Measurements from ENCODE around the gene MTIF3. TPM values are rescaled to one million over a fixed set of nuclear protein-coding genes. Genes with fewer than 3 reads are reported as not detected.
A peak's percentile ranks its signal among the peaks of the same experiment; 100 is the strongest.

Gene MTIF3, protein sequence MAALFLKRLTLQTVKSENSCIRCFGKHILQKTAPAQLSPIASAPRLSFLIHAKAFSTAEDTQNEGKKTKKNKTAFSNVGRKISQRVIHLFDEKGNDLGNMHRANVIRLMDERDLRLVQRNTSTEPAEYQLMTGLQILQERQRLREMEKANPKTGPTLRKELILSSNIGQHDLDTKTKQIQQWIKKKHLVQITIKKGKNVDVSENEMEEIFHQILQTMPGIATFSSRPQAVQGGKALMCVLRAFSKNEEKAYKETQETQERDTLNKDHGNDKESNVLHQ
- polyA plus RNA-seq, result 10 to 100 TPM; 54.9 to 62.1 TPM

DNA sequence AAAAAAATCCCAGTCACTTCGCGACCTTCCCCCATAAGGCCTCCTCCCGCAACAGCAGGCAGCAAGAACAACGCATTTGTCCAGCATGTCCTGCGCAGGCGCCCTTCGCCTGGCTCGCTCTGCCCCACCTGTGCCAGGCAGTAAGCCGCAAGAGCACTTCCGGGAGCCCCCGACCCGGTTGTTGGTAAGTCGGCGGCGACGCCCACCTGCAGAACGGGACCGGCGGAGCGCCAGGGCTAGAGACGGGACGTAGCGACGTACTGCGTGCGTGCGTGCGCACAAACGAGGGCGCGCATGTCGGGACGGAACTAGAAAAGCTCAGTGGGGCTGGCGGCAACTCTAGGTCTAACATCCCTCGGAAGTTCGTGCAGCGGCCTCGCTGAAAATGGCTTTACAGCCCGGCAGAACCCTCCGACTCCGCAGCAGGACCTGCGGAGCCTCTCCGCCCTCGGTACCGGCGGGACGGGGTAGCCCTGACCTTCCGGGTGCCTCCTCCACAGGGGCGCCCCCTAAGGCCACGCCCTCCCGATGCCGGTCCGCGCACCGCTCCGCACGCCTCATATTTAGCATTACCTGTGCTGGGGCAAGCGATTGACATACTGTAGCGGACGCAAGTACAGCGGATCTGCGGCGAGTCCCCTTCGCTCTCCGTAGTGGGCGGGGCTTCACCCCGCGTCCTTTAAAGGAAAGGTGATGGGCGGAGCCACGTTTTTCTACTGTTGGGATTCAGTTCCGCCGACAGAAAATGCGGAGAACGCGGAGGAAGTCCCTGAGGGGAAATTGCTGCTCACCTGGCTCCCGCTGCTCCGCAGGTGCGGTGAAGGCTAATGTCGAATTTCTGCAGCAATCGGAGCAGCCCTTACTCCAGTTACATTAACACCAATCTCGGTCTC is at the start of gene MTIF3:
MTIF3 (minus strand) TSS at position 629 of the 893 bp plus-strand sequence. CDS start 10,116 bp downstream, outside the sequence.
- Histone ChIP-seq H3K4me3 (ENCODE audit: low read depth in 1 of 2, low read length in 2 of 2) (peak within 1 kb of the TSS; percentile 90 to 92), H3K36me3 (ENCODE audit: control insufficient read depth in 2 of 2, insufficient read depth in 2 of 2, low read length in 1 of 2) (peaks cover 0 to 3% of the 10 kb centered on the region in 2 donors), H3K9me3 (ENCODE audit: control insufficient read depth in 2 of 2, insufficient read depth in 1 of 2, low read depth in 1 of 2, low read length in 1 of 2) (no peaks in the 10 kb centered on the region), H3K4me1 (ENCODE audit: control insufficient read depth in 2 of 2, insufficient read depth in 2 of 2, low read length in 1 of 2) (peaks cover 2 to 4% of the 10 kb centered on the region in 2 donors), H3K27me3 (ENCODE audit: control insufficient read depth in 1 of 2, insufficient read depth in 2 of 2, low read length in 2 of 2) (no peaks in the 10 kb centered on the region), H3K27ac (ENCODE audit: low read depth in 2 of 2, low read length in 1 of 2) (peak within 1 kb of the TSS; percentile 97 to 100)
- 0% methylated on average over 81 of the region's 81 CpGs for WGBS, 2 donors

DNA sequence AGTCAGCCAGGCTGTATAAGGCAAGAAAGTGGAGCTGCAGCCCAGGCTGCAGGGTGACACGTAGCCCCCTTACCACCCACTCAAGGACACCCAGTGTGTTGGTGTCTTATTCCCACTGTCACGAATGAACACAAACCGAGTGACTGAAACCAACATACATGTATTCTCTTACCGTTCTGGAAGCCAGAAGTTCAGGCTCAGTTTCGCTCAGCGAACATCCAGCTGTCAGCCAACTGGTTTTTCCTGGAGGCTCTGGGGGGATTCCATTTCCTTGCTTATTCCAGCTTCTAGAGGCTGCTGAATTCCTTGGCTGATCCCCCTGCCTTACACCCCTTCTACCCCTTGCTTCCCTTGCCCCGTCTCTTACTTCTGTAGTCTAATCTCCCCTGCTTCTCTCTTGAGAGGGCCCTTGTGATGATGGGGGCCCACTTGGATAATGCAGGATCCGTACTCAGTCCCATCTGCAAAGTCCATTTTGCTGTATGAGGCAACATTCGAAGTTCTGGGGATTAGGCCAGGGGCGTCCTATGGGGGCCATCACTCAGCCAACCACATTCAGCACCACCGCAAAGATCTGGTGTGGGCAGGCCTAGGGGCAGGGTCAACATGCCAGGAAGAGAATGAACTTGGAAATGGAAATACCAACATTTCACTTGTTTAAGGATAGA is 47.3 kb upstream of the MTIF3 start:
- Histone ChIP-seq H3K27me3 (ENCODE audit: control insufficient read depth in 1 of 2, insufficient read depth in 2 of 2, low read length in 2 of 2) (no peaks in the 10 kb centered on the region), H3K4me3 (ENCODE audit: low read depth in 1 of 2, low read length in 2 of 2) (no peak overlapping the region), H3K36me3 (ENCODE audit: control insufficient read depth in 2 of 2, insufficient read depth in 2 of 2, low read length in 1 of 2) (no peaks in the 10 kb centered on the region), H3K4me1 (ENCODE audit: control insufficient read depth in 2 of 2, insufficient read depth in 2 of 2, low read length in 1 of 2) (no peaks in the 10 kb centered on the region), H3K27ac (ENCODE audit: low read depth in 2 of 2, low read length in 1 of 2) (no peak overlapping the region), H3K9me3 (ENCODE audit: control insufficient read depth in 2 of 2, insufficient read depth in 1 of 2, low read depth in 1 of 2, low read length in 1 of 2) (peaks cover 0 to 3% of the 10 kb centered on the region in 2 donors)
- 90 to 92% methylated on average over 11 of the region's 11 CpGs for WGBS, 2 donors

DNA sequence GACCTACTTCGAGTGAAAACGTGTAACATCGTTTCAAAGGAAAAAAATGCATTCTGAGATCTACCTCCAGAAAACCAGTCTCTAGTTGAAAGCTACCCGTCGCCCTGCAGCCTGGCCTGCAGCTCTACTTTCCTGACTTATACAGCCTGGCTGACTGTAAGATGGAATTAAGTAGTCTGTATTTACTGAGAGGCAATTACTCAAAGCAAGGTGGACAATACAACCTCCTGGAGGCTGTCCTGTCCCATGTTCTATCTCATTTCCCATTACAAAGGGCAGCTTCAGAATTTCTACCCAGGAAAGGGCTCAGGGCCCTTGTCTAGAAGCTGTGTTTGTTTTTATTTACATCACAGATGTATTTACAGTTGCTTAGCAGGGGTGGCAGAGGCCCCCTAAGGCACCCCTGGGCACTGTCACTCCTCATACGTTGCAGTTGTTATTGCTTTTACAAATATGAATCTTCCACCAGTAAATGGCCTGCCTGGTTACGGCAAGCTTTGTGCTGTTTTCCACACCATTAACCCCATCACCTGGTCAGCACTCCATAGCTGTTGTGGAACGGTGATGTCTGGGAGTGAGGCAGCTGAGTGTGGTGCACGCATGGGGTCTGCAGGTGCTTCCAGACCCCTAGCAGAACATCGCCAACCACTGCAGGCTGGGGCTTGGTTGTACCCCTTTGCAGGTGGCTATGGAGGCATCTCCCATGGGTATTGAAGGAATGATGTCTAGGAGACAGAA is 46.3 kb upstream of the MTIF3 start:
- Histone ChIP-seq H3K4me3 (ENCODE audit: low read depth in 1 of 2, low read length in 2 of 2) (no peak overlapping the region), H3K27ac (ENCODE audit: low read depth in 2 of 2, low read length in 1 of 2) (no peak overlapping the region), H3K4me1 (ENCODE audit: control insufficient read depth in 2 of 2, insufficient read depth in 2 of 2, low read length in 1 of 2) (no peaks in the 10 kb centered on the region), H3K36me3 (ENCODE audit: control insufficient read depth in 2 of 2, insufficient read depth in 2 of 2, low read length in 1 of 2) (no peaks in the 10 kb centered on the region), H3K27me3 (ENCODE audit: control insufficient read depth in 1 of 2, insufficient read depth in 2 of 2, low read length in 2 of 2) (no peaks in the 10 kb centered on the region), H3K9me3 (ENCODE audit: control insufficient read depth in 2 of 2, insufficient read depth in 1 of 2, low read depth in 1 of 2, low read length in 1 of 2) (no peaks in the 10 kb centered on the region)
- WGBS, 2 donors, result 80 to 81% methylated on average over 10 of the region's 10 CpGs

DNA sequence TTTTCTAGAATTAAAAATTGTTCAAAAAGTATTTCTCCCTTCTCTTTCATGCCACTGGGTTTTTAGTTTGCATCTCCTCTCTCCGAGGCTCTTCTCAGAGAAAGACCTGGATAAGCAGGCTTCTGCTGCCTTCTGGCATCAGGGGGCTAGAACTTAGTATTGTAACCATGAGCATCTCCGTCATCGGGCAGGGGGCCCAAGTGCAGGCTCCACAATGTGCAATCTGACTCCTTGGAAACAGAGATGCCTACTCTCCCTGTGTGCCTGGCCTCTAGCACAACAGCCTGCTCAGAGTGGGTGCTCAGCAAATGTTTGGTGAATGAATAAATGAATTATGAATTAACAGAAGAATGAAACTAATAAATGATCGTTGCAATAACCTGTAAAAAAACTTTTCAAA is 45.6 kb upstream of the MTIF3 start:
- Histone ChIP-seq H3K4me1 (ENCODE audit: control insufficient read depth in 2 of 2, insufficient read depth in 2 of 2, low read length in 1 of 2) (no peaks in the 10 kb centered on the region), H3K36me3 (ENCODE audit: control insufficient read depth in 2 of 2, insufficient read depth in 2 of 2, low read length in 1 of 2) (no peaks in the 10 kb centered on the region), H3K9me3 (ENCODE audit: control insufficient read depth in 2 of 2, insufficient read depth in 1 of 2, low read depth in 1 of 2, low read length in 1 of 2) (no peaks in the 10 kb centered on the region), H3K27ac (ENCODE audit: low read depth in 2 of 2, low read length in 1 of 2) (no peak overlapping the region), H3K27me3 (ENCODE audit: control insufficient read depth in 1 of 2, insufficient read depth in 2 of 2, low read length in 2 of 2) (no peaks in the 10 kb centered on the region), H3K4me3 (ENCODE audit: low read depth in 1 of 2, low read length in 2 of 2) (no peak overlapping the region)
- 72% methylated on average over 4 of the region's 4 CpGs for WGBS, 2 donors

DNA sequence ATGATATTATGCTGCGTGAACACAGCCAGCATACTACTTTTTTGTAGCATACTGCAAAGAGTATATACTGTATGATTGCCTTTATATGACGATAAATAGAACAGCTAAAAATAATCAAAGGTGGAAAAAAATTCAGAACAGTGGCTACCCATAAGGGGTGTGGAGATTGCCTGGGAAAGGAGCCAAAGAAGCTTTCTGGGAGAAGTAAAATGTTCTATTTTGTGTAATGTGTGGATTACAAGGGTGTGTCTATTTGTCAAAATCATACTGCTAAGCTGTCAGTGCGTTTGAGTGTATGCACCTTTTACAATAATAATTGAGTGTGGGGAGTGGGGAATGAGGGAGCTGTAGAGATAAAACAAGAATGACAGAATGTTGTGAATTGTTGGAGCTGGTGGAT is 45.2 kb upstream of the MTIF3 start:
- Histone ChIP-seq H3K36me3 (ENCODE audit: control insufficient read depth in 2 of 2, insufficient read depth in 2 of 2, low read length in 1 of 2) (no peaks in the 10 kb centered on the region), H3K27me3 (ENCODE audit: control insufficient read depth in 1 of 2, insufficient read depth in 2 of 2, low read length in 2 of 2) (no peaks in the 10 kb centered on the region), H3K27ac (ENCODE audit: low read depth in 2 of 2, low read length in 1 of 2) (no peak overlapping the region), H3K9me3 (ENCODE audit: control insufficient read depth in 2 of 2, insufficient read depth in 1 of 2, low read depth in 1 of 2, low read length in 1 of 2) (no peaks in the 10 kb centered on the region), H3K4me1 (ENCODE audit: control insufficient read depth in 2 of 2, insufficient read depth in 2 of 2, low read length in 1 of 2) (no peaks in the 10 kb centered on the region), H3K4me3 (ENCODE audit: low read depth in 1 of 2, low read length in 2 of 2) (no peak overlapping the region)
- 47 to 55% methylated on average over 3 of the region's 3 CpGs for WGBS, 2 donors

DNA sequence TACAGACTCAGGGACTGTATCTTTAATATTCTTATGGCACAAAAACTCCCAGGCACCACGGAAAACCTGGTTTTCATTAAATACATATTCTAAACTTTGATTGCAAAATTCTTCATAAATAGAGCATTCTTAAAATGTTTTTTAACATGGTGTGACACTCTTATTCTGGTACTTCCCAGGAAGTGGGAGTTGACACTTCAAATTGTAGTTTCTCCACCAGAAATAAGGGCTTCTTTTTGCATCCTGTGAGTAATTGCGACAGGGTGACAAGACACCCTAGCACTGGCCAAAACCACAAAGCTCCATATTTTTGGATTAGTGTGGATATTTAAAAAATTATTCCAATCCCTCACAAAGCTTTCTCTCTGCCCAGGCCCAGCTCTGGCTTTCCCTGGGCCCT is 43.6 kb upstream of the MTIF3 start:
- no peaks in the 10 kb centered on the region for H3K4me1 ChIP-seq (ENCODE audit: control insufficient read depth in 2 of 2, insufficient read depth in 2 of 2, low read length in 1 of 2)
- no peaks in the 10 kb centered on the region for H3K27me3 ChIP-seq (ENCODE audit: control insufficient read depth in 1 of 2, insufficient read depth in 2 of 2, low read length in 2 of 2)
- no peaks in the 10 kb centered on the region for H3K9me3 ChIP-seq (ENCODE audit: control insufficient read depth in 2 of 2, insufficient read depth in 1 of 2, low read depth in 1 of 2, low read length in 1 of 2)
- no peaks in the 10 kb centered on the region for H3K36me3 ChIP-seq (ENCODE audit: control insufficient read depth in 2 of 2, insufficient read depth in 2 of 2, low read length in 1 of 2)
- no peak overlapping the region for H3K27ac ChIP-seq (ENCODE audit: low read depth in 2 of 2, low read length in 1 of 2)
- 75 to 82% methylated on average over 2 of the region's 2 CpGs for WGBS, 2 donors
- H3K4me3 ChIP-seq (ENCODE audit: low read depth in 1 of 2, low read length in 2 of 2), result no peak overlapping the region

DNA sequence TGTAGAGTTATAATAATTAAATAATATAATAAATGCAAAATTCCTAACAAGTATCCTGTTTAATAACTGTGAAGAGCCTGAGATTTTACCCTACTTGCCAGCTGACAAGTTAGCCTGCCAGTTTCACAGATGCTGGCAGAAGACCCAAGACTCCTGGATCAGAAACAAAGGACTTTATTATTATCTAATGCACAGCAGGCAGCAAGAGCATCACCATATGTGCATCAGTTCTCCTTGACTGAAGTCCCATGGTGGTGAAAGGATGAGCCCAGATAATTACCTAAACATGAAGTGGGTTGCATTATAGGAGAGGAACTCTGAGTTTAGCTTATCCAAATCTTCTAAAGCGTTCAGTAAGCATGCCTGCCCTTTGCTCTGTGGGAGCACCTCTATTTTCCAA is 39.1 kb upstream of the MTIF3 start:
- no peaks in the 10 kb centered on the region for H3K27me3 ChIP-seq (ENCODE audit: control insufficient read depth in 1 of 2, insufficient read depth in 2 of 2, low read length in 2 of 2)
- H3K27ac ChIP-seq (ENCODE audit: low read depth in 2 of 2, low read length in 1 of 2), result no peak overlapping the region
- H3K9me3 ChIP-seq (ENCODE audit: control insufficient read depth in 2 of 2, insufficient read depth in 1 of 2, low read depth in 1 of 2, low read length in 1 of 2), result no peaks in the 10 kb centered on the region
- H3K36me3 ChIP-seq (ENCODE audit: control insufficient read depth in 2 of 2, insufficient read depth in 2 of 2, low read length in 1 of 2), result no peaks in the 10 kb centered on the region
- H3K4me3 ChIP-seq (ENCODE audit: low read depth in 1 of 2, low read length in 2 of 2), result no peak overlapping the region
- no peaks in the 10 kb centered on the region for H3K4me1 ChIP-seq (ENCODE audit: control insufficient read depth in 2 of 2, insufficient read depth in 2 of 2, low read length in 1 of 2)
- 48 to 56% methylated on average over 1 of the region's 1 CpG for WGBS, 2 donors

DNA sequence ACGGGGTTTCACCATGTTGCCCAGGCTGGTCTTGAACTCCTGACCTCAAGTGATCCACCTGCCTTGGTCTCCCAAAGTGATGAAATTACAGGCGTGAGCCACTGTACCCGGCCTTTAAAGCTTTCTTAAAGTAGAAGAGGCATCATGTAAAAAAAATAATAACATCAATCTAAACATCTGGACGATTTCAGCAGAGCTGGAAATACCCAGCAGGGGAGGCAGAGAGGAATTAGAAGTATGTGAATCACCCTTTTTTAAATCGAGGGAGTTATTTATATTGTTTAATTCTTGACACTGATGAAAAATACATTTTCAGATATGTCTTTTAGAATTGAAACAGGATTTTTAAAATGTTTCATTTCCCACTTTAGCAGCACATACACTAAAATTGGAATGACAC is 37.4 kb upstream of the MTIF3 start:
- H3K27me3 ChIP-seq (ENCODE audit: control insufficient read depth in 1 of 2, insufficient read depth in 2 of 2, low read length in 2 of 2), result no peaks in the 10 kb centered on the region
- no peaks in the 10 kb centered on the region for H3K36me3 ChIP-seq (ENCODE audit: control insufficient read depth in 2 of 2, insufficient read depth in 2 of 2, low read length in 1 of 2)
- H3K9me3 ChIP-seq (ENCODE audit: control insufficient read depth in 2 of 2, insufficient read depth in 1 of 2, low read depth in 1 of 2, low read length in 1 of 2), result peaks cover 0 to 2% of the 10 kb centered on the region in 2 donors
- H3K27ac ChIP-seq (ENCODE audit: low read depth in 2 of 2, low read length in 1 of 2), result no peak overlapping the region
- WGBS, 2 donors, result 52 to 55% methylated on average over 5 of the region's 5 CpGs
- no peak overlapping the region for H3K4me3 ChIP-seq (ENCODE audit: low read depth in 1 of 2, low read length in 2 of 2)
- H3K4me1 ChIP-seq (ENCODE audit: control insufficient read depth in 2 of 2, insufficient read depth in 2 of 2, low read length in 1 of 2), result no peaks in the 10 kb centered on the region

DNA sequence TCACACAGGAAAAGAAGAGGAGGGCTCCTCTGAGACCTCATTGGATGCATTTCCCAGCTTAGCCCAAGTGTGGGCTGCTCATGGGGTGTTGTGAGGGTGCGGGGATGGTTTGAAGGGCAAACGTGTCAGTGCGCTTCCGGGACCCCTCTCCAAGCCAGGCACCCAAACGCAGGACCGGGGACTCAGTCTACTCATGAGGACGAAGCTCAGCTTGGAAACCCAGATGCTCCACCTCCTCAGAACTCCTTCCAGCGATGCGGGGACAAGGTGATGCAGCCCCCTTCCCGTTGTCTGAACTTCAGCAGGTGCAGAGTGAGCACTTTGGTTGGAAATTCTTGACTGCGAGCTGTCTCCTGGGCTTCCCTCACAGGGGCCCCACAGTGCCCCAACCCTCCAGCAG is 33.1 kb upstream of the MTIF3 start:
- WGBS, 2 donors, result 92 to 93% methylated on average over 11 of the region's 11 CpGs
- Histone ChIP-seq H3K4me1 (ENCODE audit: control insufficient read depth in 2 of 2, insufficient read depth in 2 of 2, low read length in 1 of 2) (no peaks in the 10 kb centered on the region), H3K9me3 (ENCODE audit: control insufficient read depth in 2 of 2, insufficient read depth in 1 of 2, low read depth in 1 of 2, low read length in 1 of 2) (peaks cover 3 to 4% of the 10 kb centered on the region in 2 donors), H3K27me3 (ENCODE audit: control insufficient read depth in 1 of 2, insufficient read depth in 2 of 2, low read length in 2 of 2) (no peaks in the 10 kb centered on the region), H3K27ac (ENCODE audit: low read depth in 2 of 2, low read length in 1 of 2) (no peak overlapping the region), H3K4me3 (ENCODE audit: low read depth in 1 of 2, low read length in 2 of 2) (no peak overlapping the region), H3K36me3 (ENCODE audit: control insufficient read depth in 2 of 2, insufficient read depth in 2 of 2, low read length in 1 of 2) (no peaks in the 10 kb centered on the region)
